HG03139 (cell line): Measurements from ENCODE around the gene AVPR2.

Source experiments
- ATAC-seq: cut with Tn5 transposase; IDR thresholded peaks from one replicate; pipeline ENCODE4 v1.9.1; 2021; ENCODE audit not compliant: unreplicated experiment

AVPR2 gene

DNA sequence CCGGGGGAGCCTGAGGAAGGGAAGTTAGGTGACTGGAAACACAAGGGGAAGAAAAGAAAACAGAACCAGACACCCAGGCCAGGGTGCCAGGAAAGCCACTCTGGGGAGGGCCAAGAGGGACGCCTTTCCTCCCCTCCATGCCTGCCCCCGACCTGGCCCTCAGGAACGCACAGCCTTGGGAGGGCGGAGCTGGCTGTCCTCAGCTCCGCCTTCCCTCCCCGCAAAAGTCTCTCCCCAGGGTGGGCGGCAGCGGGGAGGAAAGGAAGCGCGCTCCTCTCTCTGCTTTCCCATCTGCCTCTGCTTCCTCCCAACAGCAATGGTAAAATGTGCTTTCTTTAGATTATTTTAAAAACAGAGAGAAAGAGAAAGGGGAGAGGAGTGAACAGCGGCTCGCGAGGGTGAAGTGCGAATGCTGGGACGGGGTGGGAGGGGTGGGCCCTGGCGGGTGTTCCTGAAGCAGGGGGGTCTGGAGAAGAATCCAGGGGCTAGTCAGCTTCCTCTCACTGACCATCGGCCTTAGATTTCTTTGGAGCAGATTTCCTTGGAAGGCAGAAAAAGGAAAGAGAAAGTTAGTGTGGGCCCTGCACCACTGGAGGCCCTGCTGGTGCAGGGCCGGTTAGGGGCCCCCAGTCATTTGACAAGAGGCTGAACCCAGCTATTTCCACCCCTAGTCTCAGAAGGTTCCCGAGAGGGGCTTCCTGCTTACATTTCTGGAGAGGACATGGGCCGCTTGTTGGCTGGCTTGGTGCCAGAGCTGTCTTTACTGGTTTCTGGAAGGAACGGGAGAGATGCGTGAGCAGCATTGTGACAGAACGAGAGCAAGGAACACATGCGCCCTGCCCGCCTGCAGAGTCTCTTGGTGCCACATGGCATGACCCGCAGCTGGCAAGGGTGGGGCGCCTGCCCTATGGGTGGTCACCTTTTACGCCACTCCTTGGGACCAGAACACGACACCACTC, 44.7 kb downstream of the AVPR2 start:
- no peak for ATAC-seq

GRCh38 chrX:153950127-153950526, 45.7 kb downstream of the AVPR2 start:
- no peak for ATAC-seq

DNA sequence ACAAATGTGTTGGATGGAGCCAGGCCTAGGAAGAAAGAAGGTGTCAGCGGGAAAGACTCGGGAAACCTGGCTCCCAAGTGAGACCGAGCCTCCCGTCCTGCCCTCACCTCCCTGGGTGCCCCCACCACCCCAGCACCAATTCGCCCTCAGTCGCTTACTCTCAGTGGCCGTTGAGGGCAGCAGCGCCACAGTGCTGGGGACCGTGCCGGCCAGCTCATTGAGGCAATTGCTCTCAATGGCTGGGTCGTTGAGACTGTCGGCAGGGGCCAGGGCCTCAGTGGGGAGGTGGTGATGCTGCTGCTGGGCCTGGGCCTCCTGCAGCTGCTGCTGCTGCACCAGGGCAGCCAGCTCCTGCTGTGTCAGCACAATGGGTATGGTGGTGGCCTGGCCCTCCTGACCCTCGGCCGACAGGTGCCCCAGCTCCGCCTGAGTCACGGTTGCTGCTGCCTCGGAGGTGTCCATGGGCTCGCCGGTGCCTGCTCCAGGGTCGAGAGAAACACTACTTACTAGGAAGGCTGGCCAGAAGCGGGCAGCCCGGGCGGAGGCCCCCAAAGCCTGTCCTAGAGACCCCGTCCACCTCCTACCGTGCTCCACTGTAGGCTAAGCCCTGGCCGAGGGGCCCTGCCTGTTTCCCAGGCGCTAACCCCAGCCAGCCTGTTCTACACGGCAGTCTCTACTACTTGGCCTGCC, 47.4 kb downstream of the AVPR2 start:
- no peak for ATAC-seq

GRCh38 chrX:153952373-153953026, 48.0 kb downstream of the AVPR2 start:
- no peak for ATAC-seq

- no peak for ATAC-seq
These were observed 48.9 kb downstream of the AVPR2 start for GRCh38 chrX:153953342-153953830.

GRCh38 chrX:153953892-153954557, 49.6 kb downstream of the AVPR2 start:
- no peak for ATAC-seq

DNA sequence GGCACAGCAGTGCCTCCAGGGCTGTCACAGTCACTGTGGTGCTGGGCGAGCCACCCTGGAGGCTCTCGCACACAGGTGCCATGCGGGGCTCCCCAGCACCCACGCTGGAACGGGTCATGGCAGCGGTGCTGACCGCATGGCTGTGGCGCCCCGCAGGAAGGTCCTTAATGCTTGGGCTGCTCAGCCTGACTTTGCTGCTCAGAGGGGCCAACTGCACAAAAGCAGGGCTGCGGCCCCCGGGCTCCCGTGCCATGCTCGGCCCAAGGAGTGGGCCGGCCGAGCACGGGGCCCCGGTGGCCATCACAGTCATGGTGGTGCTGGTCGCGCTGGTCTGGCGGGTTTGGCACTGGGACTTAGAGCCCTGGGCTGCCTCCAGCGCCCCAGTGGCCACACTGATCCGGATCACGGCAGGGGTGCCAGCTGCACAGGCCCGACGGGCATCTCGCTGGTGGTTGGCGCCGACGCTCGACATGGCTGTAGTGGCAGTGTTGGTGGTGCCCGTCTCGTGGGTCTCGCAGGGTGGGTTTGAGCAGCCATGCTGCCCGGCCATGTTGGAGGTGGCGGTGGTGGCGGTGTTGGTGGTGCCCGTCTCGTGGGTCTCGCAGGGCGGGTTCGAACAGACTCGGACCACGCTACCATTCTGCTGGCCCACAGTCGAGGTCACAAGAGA, 50.2 kb downstream of the AVPR2 start:
- no peak for ATAC-seq

- ATAC-seq: no peak
These were observed 50.8 kb downstream of the AVPR2 start for GRCh38 chrX:153955228-153955732.

GRCh38 chrX:153956044-153956907, 51.8 kb downstream of the AVPR2 start:
- ATAC-seq: no peak
